BE2C (cell line): Measurements from ENCODE around the gene FOXD1.

Experiments
- DNase-seq: peaks from one replicate; pipeline ENCODE4 v3.0.0-alpha.2; 2020
- H3K27me3 ChIP-seq: fragments of 250-450 bp; sonication (Bioruptor Pico); 2 replicates; pipeline ENCODE4 v1.5.1; 2020; ENCODE audit warnings: mild to moderate bottlenecking
- H3K36me3 ChIP-seq: fragments of 250-450 bp; sonication (Bioruptor Pico); 2 replicates; pipeline ENCODE4 v1.5.1; 2020; ENCODE audit warnings: mild to moderate bottlenecking
- H3K4me1 ChIP-seq: fragments of 250-450 bp; sonication (Bioruptor Pico); 2 replicates; pipeline ENCODE4 v1.5.1; 2020
- H3K4me3 ChIP-seq: 2 replicates; pipeline ENCODE4 v1.5.1; 2011; ENCODE audit warnings: low read depth, low read length
- H3K9me3 ChIP-seq: fragments of 250-450 bp; sonication (Bioruptor Pico); 2 replicates; pipeline ENCODE4 v1.5.1; 2020
- CTCF ChIP-seq: IDR thresholded peaks from 2 replicates; pipeline ENCODE4 v1.5.1; 2012; ENCODE audit warnings: mild to moderate bottlenecking, low read depth, low read length

Gene FOXD1

GRCh38 chr5:73438645-73439470 is 9.7 kb downstream of the FOXD1 start:
- peaks cover 96% of the 10 kb centered on the region for H3K27me3 ChIP-seq
- no peaks in the 10 kb centered on the region for H3K36me3 ChIP-seq
- H3K4me1 ChIP-seq = no peaks in the 10 kb centered on the region

GRCh38 chr5:73437777-73438644 is 10.6 kb downstream of the FOXD1 start:
- Histone ChIP-seq H3K36me3 (no peaks in the 10 kb centered on the region), H3K4me1 (no peaks in the 10 kb centered on the region), H3K27me3 (peaks cover 96% of the 10 kb centered on the region), H3K4me3 (peak overlapping the region; percentile 28), H3K9me3 (no peaks in the 10 kb centered on the region)
- TF ChIP-seq CTCF = no peak
- no peak for DNase-seq

More at GRCh38 chr5:73438645-73439470, 9.7 kb downstream of the FOXD1 start:
- no peak for TF ChIP-seq CTCF
- Histone ChIP-seq H3K4me3 (no peak overlapping the region), H3K9me3 (no peaks in the 10 kb centered on the region)
- DNase-seq = no peak

GRCh38 chr5:73437101-73437776 is 11.3 kb downstream of the FOXD1 start:
- peak; percentile 65 for DNase-seq
- Histone ChIP-seq H3K36me3 (no peaks in the 10 kb centered on the region), H3K4me3 (peak overlapping the region; percentile 28), H3K4me1 (no peaks in the 10 kb centered on the region), H3K9me3 (no peaks in the 10 kb centered on the region), H3K27me3 (peaks cover 96% of the 10 kb centered on the region)
- peak; percentile 49 for TF ChIP-seq CTCF

GRCh38 chr5:73436535-73437100 is 12.0 kb downstream of the FOXD1 start:
- peak; percentile 22 for DNase-seq
- no peaks in the 10 kb centered on the region for H3K9me3 ChIP-seq
- H3K4me3 ChIP-seq = peak overlapping the region; percentile 28
- no peaks in the 10 kb centered on the region for H3K36me3 ChIP-seq
- peaks cover 95% of the 10 kb centered on the region for H3K27me3 ChIP-seq
- no peak for TF ChIP-seq CTCF
- H3K4me1 ChIP-seq = no peaks in the 10 kb centered on the region

GRCh38 chr5:73435759-73436534 is 12.6 kb downstream of the FOXD1 start:
- Histone ChIP-seq H3K9me3 (no peaks in the 10 kb centered on the region), H3K4me3 (no peak overlapping the region), H3K36me3 (no peaks in the 10 kb centered on the region), H3K27me3 (peaks cover 95% of the 10 kb centered on the region), H3K4me1 (no peaks in the 10 kb centered on the region)
- TF ChIP-seq CTCF = no peak
- DNase-seq = no peak
